GM19324 (cell line): Measurements from ENCODE around the gene FRMD8.
A peak's percentile ranks its signal among the peaks of the same experiment; 100 is the strongest.

ENCODE experiments used
- ATAC-seq: cut with Tn5 transposase; IDR thresholded peaks from one replicate; pipeline ENCODE4 v1.9.1; 2021; ENCODE audit warnings: mild to moderate bottlenecking, moderate library complexity; ENCODE audit not compliant: unreplicated experiment, low FRiP score

Gene FRMD8

DNA sequence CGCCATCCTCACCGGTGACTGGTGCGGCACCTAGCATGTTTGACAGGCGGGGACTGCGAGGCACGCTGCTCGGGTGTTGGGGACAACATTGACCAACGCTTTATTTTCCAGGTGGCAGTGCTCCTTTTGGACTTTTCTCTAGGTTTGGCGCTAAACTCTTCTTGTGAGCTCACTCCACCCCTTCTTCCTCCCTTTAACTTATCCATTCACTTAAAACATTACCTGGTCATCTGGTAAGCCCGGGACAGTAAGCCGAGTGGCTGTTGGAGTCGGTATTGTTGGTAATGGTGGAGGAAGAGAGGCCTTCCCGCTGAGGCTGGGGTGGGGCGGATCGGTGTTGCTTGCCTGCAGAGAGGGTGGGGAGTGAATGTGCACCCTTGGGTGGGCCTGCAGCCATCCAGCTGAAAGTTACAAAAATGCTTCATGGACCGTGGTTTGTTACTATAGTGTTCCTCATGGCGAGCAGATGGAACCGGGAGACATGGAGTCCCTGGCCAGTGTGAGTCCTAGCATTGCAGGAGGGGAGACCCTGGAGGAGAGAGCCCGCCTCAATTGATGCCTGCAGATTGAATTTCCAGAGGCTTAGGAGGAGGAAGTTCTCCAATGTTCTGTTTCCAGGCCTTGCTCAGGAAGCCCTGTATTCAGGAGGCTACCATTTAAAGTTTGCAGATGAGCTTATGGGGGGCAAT, 37.2 kb downstream of the FRMD8 start:
- no peak for ATAC-seq

GRCh38 chr11:65424205-65425104, 38.0 kb downstream of the FRMD8 start:
- no peak for ATAC-seq

- no peak for ATAC-seq
Measured at GRCh38 chr11:65425105-65425970, 38.9 kb downstream of the FRMD8 start.

- no peak for ATAC-seq
Measured at GRCh38 chr11:65425971-65426838, 39.8 kb downstream of the FRMD8 start.

DNA sequence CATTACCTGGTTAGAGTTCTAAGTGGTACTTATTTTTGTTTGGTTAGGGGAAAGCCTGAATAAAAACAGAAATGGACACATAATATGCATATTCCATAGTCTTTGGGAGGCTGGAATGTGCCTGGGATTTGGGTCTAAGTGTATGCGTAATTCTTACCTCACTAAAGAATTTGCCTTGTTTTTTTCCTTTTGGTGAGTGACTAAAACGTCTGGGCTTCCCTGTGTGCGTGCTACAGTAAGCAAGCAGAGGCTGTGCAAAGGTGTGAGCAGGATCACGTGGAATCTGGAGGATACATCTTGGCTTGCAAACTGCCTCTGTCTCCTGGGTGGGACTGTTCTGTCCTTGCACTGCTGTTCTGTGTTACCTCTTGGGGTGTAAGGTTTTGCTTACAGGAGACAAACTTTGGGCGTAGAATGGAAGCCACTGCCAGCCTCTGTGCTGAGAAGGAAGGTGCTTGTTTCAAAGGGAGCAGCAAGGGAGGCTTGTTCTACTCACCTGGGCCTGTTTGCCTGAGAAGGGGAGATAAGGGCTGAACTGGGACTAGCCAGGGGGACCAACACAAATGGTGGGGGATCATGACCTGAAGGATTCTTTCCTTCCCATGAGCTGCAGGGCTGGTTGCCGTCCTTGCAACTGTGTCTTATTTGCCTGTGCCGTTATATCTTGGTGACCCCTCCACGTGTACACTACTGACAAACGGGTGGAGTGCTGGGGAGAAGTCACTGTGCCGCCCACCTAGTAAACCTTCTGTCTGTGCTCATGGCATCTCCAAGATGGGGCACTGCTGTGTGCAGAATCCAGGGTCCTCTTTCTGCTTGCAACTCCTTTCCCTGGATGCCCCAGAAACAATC, 40.6 kb downstream of the FRMD8 start:
- no peak for ATAC-seq

DNA sequence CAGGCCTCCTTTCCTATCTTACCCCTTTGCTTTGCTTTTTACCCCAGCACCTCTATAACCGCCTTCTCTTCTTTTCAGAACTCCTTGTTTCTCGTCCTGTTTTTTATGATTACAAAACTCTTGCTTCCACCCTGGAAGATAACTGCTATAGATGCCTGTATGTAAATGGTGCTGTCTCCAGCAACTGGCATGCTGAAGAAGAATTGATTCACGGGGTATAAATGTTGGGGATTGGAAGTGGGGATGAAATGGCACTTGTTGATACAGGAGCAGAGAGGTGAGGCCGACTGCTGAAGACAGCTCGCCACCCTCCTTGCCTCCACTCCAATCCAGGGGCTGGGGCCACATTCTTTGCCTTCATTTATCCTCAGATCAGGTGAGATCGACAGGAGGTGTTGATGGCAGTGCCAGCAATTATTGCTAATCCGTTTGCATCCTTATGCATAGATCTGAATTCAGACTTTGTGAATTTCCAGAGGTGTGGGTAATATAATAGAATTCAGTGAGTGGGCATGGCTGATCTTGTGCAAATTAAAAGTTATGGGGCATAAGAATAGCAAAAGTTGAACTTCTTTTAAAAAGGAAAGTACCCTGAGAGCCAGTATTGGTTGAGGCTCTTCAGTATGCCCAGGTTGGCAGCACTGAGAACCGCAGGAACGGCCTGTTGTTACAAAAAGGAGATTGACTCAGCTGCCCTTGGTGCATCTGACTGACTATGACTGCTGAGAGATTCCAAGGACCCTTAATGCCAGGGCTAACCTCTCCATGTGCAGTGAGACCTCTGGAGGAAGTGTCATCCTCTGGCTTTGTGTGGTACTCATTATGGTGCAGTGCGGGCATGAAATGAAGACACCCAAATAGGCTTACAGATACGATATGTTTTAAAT, 41.5 kb downstream of the FRMD8 start:
- ATAC-seq: no peak

DNA sequence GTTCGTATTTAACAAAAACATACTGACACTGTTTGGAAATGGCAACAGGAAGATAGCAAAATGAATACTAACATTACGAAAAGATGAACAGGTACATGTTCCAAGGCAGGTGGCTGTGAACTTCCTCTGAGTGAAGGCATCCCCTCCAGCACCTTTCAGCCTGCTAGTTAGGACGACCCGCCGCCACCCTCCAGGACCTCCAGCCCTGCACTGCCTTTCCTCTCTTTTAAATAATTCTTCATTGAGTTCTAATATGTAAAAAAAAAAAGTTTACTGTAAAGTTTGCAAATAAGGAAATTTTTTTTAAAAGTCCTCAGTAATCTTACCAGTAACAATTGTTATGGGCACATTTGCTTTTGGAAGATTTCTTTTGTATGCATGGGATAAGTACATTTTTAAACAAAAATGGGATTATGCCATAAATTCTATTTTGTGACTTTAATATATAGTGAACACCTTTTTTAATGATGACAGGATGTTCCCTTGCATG, 42.2 kb downstream of the FRMD8 start:
- ATAC-seq: no peak

DNA sequence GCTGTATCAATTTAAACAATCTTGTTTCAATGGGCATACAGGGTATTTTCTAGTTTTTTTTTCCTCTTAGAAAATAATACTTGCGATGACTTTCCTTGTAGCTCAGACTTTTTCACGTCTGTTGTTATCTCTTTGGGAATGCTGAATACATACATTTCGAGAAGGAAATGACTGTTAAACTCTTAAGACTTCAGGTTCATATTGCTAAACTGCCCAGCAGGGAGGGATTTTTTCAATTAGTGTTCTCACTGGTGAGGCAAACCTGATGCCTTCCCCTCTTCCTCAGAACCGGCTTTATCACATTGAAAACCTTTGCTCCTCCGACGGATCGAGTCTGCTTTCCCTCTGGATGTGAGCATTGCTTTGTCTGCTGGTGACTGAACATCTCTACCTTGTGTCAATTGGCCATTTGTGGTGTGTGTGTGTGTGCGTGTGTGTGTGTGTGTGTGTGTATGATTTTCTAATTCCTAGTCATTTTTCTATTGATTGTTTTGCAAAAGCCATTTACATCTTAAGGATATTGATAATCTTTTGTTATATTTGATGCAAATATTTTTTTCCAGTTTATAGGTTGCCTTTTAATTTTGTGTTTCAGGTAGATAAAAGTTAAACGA, 42.7 kb downstream of the FRMD8 start:
- no peak for ATAC-seq

GRCh38 chr11:65429724-65430405, 43.4 kb downstream of the FRMD8 start:
- ATAC-seq: no peak

- ATAC-seq: no peak
Measured at GRCh38 chr11:65430406-65431217, 44.2 kb downstream of the FRMD8 start.

DNA sequence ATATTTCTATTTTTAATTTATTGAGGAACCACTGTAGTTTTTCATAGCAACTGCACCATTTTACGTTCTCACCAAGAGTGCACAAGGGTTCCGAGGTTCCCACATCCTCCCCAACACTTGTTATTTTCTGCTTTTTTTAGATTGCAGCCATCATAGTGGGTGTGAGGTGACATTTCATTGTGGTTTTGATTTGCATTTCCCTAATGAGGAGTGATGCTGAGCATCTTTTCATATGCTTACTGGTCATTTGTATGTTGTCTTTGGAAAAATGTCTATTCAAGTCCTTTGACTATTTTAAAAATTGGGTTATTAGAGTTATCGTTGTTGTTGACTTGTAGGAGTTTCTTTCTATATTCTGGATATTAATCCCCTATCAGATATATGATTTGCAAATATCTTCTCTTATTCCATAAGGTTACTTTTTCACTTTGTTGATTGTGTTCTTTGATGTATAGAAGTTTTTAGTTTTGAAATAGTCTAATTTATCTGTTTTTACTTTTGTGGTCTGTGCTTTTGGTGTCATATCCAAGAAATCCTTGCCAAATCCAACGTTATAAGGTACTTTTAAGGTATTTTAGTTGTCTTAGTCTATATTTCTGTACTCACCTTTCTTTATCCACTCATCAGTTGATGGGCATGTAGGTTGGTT, 45.1 kb downstream of the FRMD8 start:
- peak; percentile 44 for ATAC-seq

GRCh38 chr11:65432100-65432650, 45.7 kb downstream of the FRMD8 start:
- no peak for ATAC-seq

DNA sequence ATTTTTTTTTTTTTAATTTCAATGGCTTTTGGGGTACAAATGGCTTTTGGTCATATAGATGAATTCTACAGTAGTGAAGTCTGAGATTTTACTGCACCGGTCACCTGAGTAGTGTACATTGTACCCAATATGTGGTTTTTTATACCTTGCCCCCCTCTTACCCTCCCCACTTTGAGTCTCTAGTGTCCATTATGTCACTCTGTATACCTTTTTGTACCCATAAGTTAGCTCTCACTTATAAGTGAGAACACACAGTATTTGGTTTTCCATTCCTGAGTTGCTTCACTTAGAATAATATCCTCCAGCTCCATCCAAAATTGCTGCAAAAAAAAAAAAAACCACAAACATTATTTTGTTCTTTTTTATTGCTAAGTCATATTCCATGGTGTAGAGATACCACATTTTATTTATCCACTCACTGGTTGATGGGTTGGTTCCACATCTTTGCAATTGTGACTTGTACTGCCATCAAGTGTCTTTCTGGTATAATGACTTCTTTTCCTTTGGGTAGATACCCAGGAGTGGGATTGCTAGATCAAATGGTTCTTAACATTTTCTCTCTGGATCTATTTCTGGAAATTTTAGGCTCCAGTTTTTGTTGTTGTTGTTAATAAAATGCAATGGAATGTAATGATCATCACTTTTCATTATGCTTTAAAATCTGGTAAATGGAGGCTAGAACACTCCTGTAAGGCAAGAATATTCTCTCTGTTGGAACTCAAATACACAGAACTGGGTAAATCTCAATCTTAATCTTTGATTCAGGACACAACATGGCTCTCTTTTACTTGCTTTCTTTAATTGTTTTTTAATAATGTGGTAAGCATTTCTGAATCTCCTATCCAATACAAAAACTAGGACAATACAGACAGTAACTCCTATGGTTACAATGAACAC, 46.5 kb downstream of the FRMD8 start:
- no peak for ATAC-seq

- no peak for ATAC-seq
Measured at GRCh38 chr11:65433657-65434056, 47.2 kb downstream of the FRMD8 start.
